NCI-H1694 (cell line): Measurements from ENCODE around the gene SNX17.

Experiments
- DNase-seq: peaks from one replicate; lab custom pipeline; 2025; lab: John Stamatoyannopoulos, UW

Gene SNX17

GRCh38 chr2:27363933-27364332 is 6.5 kb upstream of the SNX17 start:
- DNase-seq, result no peak

DNA sequence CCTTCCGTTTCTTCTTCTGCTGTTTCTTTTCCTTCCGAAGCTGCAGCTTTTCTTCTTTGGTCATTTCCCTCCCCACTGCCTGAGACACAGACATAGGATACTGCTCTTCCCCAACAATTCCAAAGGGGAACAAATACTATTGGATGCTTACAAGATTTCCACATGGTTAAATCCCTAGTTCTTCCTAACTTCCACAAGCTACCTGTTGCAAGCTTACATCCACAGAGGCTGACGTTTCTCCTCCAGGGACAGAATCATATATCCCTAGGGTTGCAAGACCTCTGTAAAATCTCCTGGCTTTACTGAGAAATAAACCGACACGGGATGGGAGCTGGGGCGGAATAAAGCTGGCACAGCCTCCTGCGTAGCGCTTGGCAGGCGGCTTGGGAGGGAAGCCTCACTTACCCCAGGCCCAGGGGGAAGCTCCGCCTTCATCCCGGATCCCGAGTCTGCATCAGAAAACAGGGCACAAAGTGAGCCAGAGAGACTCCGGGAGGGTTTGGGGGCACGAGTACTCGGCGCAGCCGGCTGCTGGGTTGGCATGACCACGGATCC is 868 bp upstream of the SNX17 start:
- peak; percentile 25 for DNase-seq

DNA sequence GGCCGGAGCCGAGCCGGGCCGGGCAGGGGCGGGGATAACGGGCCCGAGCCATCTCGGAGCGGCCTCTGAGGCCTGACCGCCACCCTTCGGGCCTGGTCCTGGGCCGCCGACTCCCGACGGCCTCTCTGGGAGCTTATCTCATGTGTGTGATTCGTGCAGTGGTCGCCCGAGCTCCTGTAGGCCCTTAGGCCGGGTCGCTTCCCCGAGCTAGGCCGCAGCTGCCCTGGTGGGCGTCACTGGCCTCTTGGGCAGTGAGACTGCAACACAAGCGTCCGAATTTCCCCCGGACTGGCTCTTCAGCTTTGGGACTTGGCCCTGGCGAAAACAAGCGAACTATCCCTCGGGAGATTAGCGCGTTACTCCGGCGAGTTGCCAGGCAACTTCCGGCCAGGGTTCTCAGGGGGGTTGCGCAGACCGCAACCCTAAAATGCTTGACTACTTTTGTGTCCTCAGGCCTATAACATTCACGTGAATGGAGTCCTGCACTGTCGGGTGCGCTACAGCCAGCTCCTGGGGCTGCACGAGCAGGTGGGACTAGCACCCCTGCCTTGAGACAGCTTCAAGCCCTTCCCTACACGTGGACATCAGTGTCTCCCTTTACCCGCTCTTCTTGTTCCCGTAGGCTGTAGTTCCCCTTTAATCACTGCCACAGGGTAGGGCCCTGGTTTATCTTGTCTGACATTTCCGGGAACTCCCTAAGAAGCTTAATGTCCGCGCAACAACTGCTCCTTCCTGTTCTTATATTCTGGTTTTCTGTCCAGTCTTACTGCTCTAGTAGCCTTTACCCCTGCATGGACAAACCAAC is 602 bp downstream of the SNX17 start:
- DNase-seq, result no peak

- DNase-seq, result no peak
These were observed 2.5 kb downstream of the SNX17 start for GRCh38 chr2:27372937-27373336.

- no peak for DNase-seq
These were observed 3.2 kb downstream of the SNX17 start for GRCh38 chr2:27373567-27373966.

- no peak for DNase-seq
These were observed 5.2 kb downstream of the SNX17 start for GRCh38 chr2:27375513-27376099.

DNA sequence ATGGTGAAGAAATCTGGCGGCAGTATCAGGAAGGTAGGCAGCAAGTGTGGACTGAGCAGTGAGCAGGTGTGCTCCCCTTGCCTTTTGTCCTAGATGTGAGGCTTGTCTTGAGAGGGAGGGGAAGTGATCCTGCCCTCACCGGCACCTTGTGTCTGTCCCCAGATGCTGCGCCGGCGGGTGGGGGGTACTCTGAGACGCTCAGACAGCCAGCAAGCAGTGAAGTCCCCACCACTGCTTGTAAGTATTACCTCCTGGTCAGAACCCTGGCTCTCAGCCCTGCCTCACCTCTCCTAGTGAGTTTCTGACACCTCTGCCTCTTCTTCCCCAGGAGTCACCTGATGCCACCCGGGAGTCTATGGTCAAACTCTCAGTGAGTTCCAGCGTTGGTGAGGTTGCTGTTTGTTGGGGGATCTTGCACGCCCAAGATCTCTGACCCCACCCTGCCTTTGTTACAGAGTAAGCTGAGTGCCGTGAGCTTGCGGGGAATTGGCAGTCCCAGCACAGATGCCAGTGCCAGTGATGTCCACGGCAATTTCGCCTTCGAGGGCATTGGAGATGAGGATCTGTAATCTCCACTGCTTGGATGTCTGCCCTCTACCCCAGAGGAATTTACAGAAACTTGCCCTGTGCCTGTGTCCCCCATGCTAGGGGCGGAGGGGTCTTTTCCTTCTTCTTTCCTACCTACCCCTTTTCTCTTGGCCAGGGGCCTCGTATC is 5.9 kb downstream of the SNX17 start:
- DNase-seq, result no peak

DNA sequence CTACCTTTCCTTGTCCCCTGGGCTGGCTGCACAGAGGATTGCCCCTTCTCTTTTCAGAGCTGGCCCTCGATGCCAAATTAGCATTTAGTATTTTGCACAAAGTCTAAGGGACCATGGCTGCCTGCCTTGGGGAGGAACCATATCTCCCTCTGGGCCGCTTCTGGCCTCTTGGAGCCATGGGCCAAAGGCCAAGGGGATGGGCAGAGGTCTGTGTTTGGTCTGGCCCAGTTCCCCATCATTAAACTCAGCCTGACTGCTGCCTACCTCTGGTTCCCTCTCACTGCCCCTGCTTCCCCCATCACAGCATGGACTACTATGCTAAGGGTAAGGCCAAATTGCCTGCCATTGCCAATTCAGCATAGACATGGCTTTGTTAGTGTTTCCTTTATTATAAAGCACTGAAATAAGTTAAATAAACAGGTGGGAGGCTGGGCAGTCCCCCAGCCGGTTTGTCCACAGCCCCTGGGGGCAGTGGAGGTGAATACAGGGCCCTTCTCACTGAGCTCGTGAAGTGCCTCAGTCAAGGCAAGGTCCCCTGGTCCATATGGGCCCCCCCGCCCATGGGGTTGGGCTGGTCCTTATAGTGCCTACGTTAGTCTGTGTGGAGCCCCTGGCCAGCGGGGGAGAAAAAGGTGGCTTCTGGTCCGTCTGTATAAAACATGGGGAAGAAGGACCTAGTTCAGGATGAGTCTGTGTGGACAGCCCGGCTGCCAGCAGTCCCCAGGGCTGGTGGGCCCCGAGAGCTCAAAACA is 6.6 kb downstream of the SNX17 start:
- DNase-seq, result no peak

DNA sequence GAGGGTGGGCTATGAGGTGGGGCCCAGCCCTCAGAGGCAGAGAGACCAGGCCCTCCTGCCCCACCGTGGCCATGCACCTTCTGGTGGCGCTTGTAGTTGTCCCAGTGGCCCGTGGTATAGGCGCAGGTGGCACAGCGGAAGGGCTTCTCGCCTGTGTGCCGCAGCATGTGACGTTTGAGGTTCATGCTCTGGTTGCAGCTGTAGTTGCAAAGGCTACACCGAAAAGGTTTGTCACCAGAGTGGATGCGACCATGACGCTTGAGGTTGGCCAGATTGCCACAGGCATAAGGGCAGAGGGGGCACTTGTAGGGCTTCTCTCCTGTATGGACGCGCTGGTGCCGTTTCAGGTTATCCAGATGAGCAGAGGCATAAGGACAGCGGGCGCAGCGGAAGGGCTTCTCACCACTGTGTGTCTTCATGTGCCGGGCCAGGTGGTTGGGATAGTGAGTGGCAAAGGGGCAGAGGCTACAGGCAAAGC is 7.2 kb downstream of the SNX17 start:
- no peak for DNase-seq

GRCh38 chr2:27378096-27378808 is 7.8 kb downstream of the SNX17 start:
- no peak for DNase-seq

DNA sequence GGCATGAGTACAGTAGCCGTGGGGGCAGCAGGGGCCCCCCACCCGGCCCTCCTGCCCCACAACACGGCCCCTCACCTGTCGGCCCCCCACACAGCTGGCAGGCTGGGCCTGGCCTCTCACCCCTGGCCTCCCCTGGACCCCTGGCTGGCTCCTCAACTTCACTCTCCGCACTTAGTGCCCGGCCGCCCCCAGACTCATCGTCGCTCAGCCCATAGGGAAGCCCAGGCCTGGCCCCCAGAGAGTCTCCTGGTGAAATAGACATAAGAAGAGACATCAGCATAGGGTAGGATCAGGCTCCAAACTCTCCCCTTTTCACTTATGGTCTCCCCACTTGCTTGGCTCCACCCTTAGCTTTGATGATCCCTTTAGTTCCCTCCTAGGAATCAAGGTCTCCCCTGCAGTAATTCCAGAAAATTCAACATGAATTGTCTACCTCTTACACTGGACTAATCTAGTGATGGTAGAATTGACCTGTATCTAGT is 8.4 kb downstream of the SNX17 start:
- no peak for DNase-seq

DNA sequence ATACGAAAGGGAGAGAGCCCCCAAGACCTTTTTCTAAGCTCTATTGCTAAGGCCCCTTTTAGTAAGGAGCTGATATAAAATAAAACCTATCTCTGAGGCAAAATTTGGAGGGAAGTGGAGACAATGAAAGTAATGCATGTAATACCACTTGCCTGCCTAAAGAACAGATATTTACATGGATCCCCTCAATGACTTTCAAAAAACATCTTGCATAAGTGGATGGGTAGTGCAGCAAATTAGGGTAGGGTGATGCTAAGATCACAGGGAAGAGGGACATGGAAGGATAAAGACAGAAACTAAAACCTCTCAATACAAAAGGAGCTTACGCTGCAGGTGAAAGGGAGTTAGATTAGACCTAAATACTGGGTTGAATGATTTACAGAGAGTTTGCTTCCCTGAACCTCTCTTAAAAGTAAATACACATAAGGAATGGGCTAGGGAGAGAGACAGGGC is 9.0 kb downstream of the SNX17 start:
- no peak for DNase-seq

- no peak for DNase-seq
These were observed 9.6 kb downstream of the SNX17 start for GRCh38 chr2:27379836-27380625.

DNA sequence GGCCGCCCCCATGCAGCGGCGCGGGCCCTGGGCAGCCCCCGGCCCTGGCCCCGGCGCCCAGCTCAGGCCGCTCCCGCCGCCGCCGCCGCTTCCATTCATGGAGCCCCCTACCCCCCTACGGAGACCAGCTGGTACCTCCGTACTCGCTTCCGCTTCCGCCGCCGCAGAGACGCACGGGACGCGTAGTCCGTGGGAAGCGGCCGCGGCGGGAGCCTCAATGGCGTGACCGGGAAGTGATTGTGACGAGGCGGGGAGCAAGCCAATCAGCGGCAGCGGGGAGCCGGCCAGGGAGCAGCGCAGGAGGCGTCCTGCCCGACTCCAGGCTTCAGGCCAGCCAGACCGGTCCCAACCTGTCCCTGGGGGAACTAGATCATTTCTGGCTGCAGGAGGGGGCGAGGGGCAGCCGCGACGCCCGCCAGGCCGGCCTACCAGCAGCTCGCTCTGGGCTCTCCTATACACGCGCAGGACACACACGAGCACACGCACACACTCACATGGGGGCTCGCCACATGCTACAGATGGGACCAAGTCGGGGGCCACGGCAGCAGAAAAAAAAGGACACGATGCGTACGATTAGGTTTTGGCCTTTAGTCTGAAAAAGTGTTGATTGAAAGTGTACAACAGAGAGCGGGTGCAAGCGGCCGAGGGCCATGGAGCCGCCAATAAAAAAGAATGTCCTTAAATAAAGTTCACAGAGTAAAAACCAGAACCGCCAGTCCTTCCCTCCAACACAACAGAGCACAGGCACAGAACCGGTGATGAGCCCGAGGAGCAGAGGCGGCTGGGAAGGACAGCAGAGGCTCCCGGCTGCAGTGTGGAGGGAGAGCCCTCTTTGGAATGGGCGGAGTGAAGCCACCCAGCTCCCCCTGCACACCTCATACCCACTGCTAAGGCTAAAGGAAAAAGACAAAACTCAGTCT is 10.5 kb downstream of the SNX17 start, which contains the start of gene ZNF513:
TSS of gene ZNF513 (minus strand) at position 109 of the 920 bp plus-strand sequence. CDS start 208 bp downstream, outside the sequence.
- DNase-seq, result peak; percentile 78

DNA sequence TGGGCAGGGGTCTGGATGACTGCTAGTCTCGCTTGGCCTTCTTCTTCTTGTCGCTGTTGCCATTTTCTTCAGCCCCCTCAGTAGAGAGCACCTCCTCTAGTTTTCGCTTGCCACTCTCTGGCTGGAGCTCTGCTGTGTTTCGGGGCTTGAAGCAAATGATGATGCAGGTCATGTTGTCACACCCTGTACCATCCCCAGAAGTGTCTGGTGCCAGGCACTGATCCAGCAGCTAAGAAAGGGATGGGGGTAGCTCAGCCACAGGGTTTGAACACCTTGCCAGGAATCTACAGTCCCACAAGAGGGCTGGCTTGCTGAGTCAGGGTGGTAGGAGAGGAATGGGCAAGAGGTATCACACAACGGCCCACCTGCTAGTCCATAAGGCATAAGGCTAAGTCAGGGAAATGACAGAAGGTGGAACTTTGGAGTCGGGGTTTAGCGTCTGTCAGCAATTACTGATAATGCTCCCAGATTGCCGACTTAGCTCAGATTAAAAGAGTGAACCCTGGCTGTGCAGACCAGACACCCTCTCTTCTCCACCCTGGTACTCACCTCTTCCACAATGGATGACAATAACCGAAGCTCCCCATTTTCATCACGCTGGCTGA is 11.3 kb downstream of the SNX17 start:
- DNase-seq, result no peak

DNA sequence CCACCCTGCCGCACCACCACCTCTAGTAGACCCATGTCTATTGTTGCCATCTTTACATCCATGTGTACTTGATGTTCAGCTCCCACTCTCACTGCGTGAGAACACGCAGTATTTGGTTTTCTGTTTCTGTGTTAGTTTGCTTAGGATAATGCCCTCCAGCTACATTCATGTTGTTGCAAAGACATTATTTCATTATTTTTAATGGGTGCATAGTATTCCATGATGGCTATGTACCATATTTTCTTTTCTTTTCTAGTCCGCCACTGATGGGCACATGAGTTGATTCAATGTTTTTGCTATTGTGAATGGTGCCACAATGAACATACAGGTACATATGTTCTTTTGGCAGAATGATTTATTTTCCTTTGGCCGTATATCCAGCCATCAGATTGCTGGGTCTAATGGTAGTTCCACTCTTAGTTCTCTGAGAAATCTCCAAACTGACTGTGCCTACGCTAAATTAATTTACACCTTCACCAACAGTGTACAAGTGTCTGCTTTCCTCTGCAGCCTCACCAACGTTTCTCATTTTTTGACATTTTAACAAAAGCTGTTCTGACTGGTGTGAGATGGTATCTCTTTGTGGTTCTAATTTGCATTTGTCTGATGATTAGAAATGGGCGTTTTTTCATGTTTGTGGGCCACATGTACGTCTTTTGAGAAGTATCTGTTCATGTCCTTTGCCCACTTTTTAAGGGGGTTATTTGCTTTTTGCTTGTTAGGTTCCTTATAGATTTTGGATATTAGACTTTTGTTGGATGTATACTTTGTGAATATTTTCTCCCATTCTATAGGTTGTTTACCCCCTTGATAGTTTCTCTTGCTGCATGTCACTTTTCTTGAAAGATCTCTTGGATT is 20.6 kb downstream of the SNX17 start:
- no peak for DNase-seq

GRCh38 chr2:27393225-27393624 is 22.8 kb downstream of the SNX17 start:
- DNase-seq, result no peak

- no peak for DNase-seq
These were observed 28.5 kb downstream of the SNX17 start for GRCh38 chr2:27398962-27399361.
